Measurements from ENCODE around the gene PAPOLA. TPM values are rescaled to one million over a fixed set of nuclear protein-coding genes. Genes with fewer than 3 reads are reported as not detected.

Gene PAPOLA
- total and polyA plus RNA-seq, 4 donors, result 62.2 to 285 (median 96.2) TPM

DNA sequence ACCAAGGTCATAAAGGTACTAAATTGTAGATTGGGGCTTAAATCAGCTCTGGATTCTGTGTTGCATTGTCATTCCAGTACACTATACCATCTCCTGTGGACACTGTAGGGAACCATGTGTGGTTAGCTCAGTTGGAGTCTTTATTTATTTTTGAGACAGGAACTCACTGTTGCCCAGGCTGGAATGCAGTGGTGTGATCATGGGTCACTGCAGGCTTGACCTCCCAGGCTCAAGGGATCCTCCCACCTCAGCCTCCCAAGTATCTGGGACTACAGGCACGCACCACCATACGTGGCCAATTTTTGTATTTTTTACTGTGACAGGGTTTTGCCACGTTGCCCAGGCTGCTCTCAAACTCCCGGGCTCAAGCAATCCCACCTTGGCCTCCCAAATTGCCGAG is 6.7 kb downstream of the PAPOLA start:
- ATAC-seq (ENCODE audit: insufficient read depth, low FRiP score), result no peak
- Histone ChIP-seq H3K27me3 (ENCODE audit: control insufficient read depth in 3 of 3, insufficient read depth in 3 of 3, low read length in 2 of 3) (no peaks in the 10 kb centered on the region), H3K4me1 (ENCODE audit: control insufficient read depth in 5 of 5, insufficient read depth in 5 of 5, low read length in 5 of 5) (peaks cover 0 to 37% (median 9%) of the 10 kb centered on the region in 5 donors), H3K36me3 (ENCODE audit: control insufficient read depth in 4 of 4, insufficient read depth in 4 of 4, low read length in 4 of 4) (no peaks in the 10 kb centered on the region), H3K9ac (ENCODE audit: insufficient read depth in 1 of 2, low read length in 2 of 2) (no peak overlapping the region), H3K9me3 (ENCODE audit: control insufficient read depth in 4 of 4, insufficient read depth in 3 of 4, low read length in 3 of 4) (peaks cover 0 to 3% (median 0%) of the 10 kb centered on the region in 4 donors), H3K4me3 (no peak overlapping the region), H3K27ac (ENCODE audit: low read depth in 1 of 2, low read length in 1 of 2) (peak overlapping the region in 1 of 2 donors; percentile 9)
- DNase-seq, result no peak
- 94 to 97% methylated on average over 5 of the region's 5 CpGs for WGBS, 2 donors
- TF ChIP-seq, protein P1, sequence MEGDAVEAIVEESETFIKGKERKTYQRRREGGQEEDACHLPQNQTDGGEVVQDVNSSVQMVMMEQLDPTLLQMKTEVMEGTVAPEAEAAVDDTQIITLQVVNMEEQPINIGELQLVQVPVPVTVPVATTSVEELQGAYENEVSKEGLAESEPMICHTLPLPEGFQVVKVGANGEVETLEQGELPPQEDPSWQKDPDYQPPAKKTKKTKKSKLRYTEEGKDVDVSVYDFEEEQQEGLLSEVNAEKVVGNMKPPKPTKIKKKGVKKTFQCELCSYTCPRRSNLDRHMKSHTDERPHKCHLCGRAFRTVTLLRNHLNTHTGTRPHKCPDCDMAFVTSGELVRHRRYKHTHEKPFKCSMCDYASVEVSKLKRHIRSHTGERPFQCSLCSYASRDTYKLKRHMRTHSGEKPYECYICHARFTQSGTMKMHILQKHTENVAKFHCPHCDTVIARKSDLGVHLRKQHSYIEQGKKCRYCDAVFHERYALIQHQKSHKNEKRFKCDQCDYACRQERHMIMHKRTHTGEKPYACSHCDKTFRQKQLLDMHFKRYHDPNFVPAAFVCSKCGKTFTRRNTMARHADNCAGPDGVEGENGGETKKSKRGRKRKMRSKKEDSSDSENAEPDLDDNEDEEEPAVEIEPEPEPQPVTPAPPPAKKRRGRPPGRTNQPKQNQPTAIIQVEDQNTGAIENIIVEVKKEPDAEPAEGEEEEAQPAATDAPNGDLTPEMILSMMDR (IDR thresholded peaks at IDR 0.05; ENCODE audit: control extremely low read depth, extremely low read depth), result no peak

- Histone ChIP-seq H3K9me3 (ENCODE audit: control insufficient read depth in 4 of 4, insufficient read depth in 3 of 4, low read length in 3 of 4) (peaks cover 0 to 3% (median 0%) of the 10 kb centered on the region in 4 donors), H3K27ac (ENCODE audit: low read depth in 1 of 2, low read length in 1 of 2) (no peak overlapping the region), H3K4me1 (ENCODE audit: control insufficient read depth in 5 of 5, insufficient read depth in 5 of 5, low read length in 5 of 5) (peaks cover 0 to 37% (median 2%) of the 10 kb centered on the region in 5 donors), H3K36me3 (ENCODE audit: control insufficient read depth in 4 of 4, insufficient read depth in 4 of 4, low read length in 4 of 4) (no peaks in the 10 kb centered on the region), H3K4me3 (no peak overlapping the region), H3K27me3 (ENCODE audit: control insufficient read depth in 3 of 3, insufficient read depth in 3 of 3, low read length in 2 of 3) (no peaks in the 10 kb centered on the region), H3K9ac (ENCODE audit: insufficient read depth in 1 of 2, low read length in 2 of 2) (no peak overlapping the region)
- TF ChIP-seq, protein P1 (IDR thresholded peaks at IDR 0.05; ENCODE audit: control extremely low read depth, extremely low read depth), result no peak
- WGBS, 2 donors, result 84 to 86% methylated on average over 6 of the region's 6 CpGs
- no peak for ATAC-seq (ENCODE audit: insufficient read depth, low FRiP score)
- no peak for DNase-seq
These were observed 7.4 kb downstream of the PAPOLA start for GRCh38 chr14:96509457-96510090.

- Histone ChIP-seq H3K27ac (ENCODE audit: low read depth in 1 of 2, low read length in 1 of 2) (no peak overlapping the region), H3K4me3 (no peak overlapping the region), H3K27me3 (ENCODE audit: control insufficient read depth in 3 of 3, insufficient read depth in 3 of 3, low read length in 2 of 3) (no peaks in the 10 kb centered on the region), H3K9me3 (ENCODE audit: control insufficient read depth in 4 of 4, insufficient read depth in 3 of 4, low read length in 3 of 4) (peaks cover 0 to 3% (median 0%) of the 10 kb centered on the region in 4 donors), H3K9ac (ENCODE audit: insufficient read depth in 1 of 2, low read length in 2 of 2) (no peak overlapping the region), H3K4me1 (ENCODE audit: control insufficient read depth in 5 of 5, insufficient read depth in 5 of 5, low read length in 5 of 5) (peaks cover 5 to 33% (median 6%) of the 10 kb centered on the region in 5 donors), H3K36me3 (ENCODE audit: control insufficient read depth in 4 of 4, insufficient read depth in 4 of 4, low read length in 4 of 4) (no peaks in the 10 kb centered on the region)
- 96% methylated on average over 7 of the region's 7 CpGs for WGBS, 2 donors
- TF ChIP-seq, protein P1 (IDR thresholded peaks at IDR 0.05; ENCODE audit: control extremely low read depth, extremely low read depth), result no peak
- no peak for DNase-seq
- no peak for ATAC-seq (ENCODE audit: insufficient read depth, low FRiP score)
These were observed 9.0 kb downstream of the PAPOLA start for GRCh38 chr14:96511146-96511545.
